ENCODE data around the gene PRKCD. TPM values are rescaled to one million over a fixed set of nuclear protein-coding genes. Genes with fewer than 3 reads are reported as not detected.

Gene PRKCD
- total RNA-seq, 1 donor from 2014 or later: 78.4 TPM

GRCh38 chr3:53167418-53168174 is 6.6 kb downstream of the PRKCD start:
- no peak for TF ChIP-seq CTCF (IDR thresholded peaks at IDR 0.05)
- no peak for DNase-seq
- H3K36me3 ChIP-seq: no peaks in the 10 kb centered on the region
- H3K4me1 ChIP-seq: peaks cover 62% of the 10 kb centered on the region
- intact Hi-C loops (cut with DNase I): no loop called here
- peak overlapping the region; percentile 27 for H3K27ac ChIP-seq
- no peaks in the 10 kb centered on the region for H3K9me3 ChIP-seq
- ATAC-seq: no peak
- no peak overlapping the region for H3K4me3 ChIP-seq
- H3K27me3 ChIP-seq: no peaks in the 10 kb centered on the region

DNA sequence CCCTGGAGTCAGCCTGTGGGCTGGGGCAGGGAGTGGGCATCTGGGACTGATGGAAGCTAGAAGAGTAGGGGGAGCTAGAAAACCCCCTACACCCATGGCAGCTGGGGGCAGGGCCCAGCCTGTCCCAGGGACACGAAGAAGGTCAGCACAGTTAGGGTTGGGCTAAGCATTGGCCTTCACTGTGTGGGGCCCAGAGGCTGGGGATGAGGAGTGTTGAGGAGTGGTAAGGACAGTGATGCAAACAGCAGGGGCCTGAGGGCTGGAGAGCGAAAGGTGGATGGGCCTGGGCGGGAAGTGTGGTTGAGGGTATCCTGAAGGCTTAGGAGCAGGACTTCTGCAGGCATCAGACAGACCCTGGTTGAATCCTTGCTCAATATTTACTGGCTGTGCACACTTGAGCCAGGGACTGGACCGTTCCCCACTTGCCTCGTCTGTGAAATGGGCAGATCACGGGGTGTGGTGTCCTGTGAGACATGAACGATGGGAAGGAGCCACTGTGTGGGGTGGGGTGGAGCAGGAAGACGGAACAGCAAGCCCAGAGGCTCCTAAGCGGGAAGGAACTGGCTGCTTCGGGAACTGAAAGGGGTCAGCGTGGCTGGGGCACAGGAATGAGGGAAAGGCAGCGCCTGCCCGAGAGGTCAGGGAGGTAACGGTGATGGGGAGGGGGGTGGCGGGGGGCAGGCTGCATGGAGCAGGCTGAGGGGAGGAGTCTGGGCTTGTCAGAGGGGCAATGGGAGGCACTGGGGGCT is 7.3 kb downstream of the PRKCD start:
- H3K27ac ChIP-seq: peak overlapping the region; percentile 63
- intact Hi-C loops (cut with DNase I): no loop called here
- peaks cover 5% of the 10 kb centered on the region for H3K36me3 ChIP-seq
- no peaks in the 10 kb centered on the region for H3K9me3 ChIP-seq
- peak overlapping the region; percentile 23 for H3K4me3 ChIP-seq
- no peak for DNase-seq
- peaks cover 61% of the 10 kb centered on the region for H3K4me1 ChIP-seq
- H3K27me3 ChIP-seq: no peaks in the 10 kb centered on the region
- TF ChIP-seq CTCF (IDR thresholded peaks at IDR 0.05): no peak
- ATAC-seq: peak; percentile 34

GRCh38 chr3:53169045-53169831 is 8.2 kb downstream of the PRKCD start:
- Histone ChIP-seq H3K4me3 (peak overlapping the region; percentile 23), H3K36me3 (peaks cover 13% of the 10 kb centered on the region), H3K27ac (peak overlapping the region; percentile 63), H3K4me1 (peaks cover 54% of the 10 kb centered on the region), H3K27me3 (no peaks in the 10 kb centered on the region), H3K9me3 (no peaks in the 10 kb centered on the region)
- DNase-seq (peak; percentile 76), ATAC-seq (peak; percentile 43)
- TF ChIP-seq CTCF (IDR thresholded peaks at IDR 0.05): no peak
- intact Hi-C loops (cut with DNase I): no loop called here

DNA sequence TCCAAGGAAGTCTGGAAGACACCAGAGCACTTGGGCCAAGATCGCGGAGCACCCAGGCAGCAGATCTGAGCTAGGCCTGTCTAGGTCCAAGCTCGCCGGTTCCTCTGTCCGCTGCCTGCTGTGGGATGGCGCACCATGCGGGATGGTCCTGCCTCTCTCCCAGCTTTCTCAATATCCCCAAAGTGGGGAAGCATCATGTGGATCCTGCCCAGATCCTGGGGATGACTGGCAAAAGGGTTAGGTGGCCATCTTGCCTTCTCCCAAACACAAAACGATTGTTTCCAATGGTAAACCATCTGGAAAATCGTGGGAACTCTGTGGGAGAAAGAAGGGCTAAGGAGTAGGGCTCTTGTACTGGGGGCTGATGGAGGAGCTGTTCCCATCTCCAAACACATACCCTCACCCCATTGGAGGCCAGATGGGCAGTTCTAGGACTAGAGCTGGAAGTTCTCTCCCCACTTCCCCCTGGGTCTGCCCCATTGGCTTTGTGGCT is 8.9 kb downstream of the PRKCD start:
- H3K4me3 ChIP-seq: peak overlapping the region; percentile 23
- no peak for TF ChIP-seq CTCF (IDR thresholded peaks at IDR 0.05)
- ATAC-seq: no peak
- H3K9me3 ChIP-seq: no peaks in the 10 kb centered on the region
- H3K4me1 ChIP-seq: peaks cover 47% of the 10 kb centered on the region
- peaks cover 19% of the 10 kb centered on the region for H3K36me3 ChIP-seq
- H3K27me3 ChIP-seq: no peaks in the 10 kb centered on the region
- peak overlapping the region; percentile 63 for H3K27ac ChIP-seq
- intact Hi-C loops (cut with DNase I): no loop called here
- DNase-seq: no peak

- DNase-seq: peak; percentile 81
- Histone ChIP-seq H3K4me1 (peaks cover 43% of the 10 kb centered on the region), H3K4me3 (peak overlapping the region; percentile 5), H3K36me3 (peaks cover 21% of the 10 kb centered on the region), H3K9me3 (no peaks in the 10 kb centered on the region), H3K27ac (no peak overlapping the region), H3K27me3 (no peaks in the 10 kb centered on the region)
- no peak for TF ChIP-seq CTCF (IDR thresholded peaks at IDR 0.05)
- peak; percentile 54 for ATAC-seq
- intact Hi-C loops (cut with DNase I): no loop called here
Observed at GRCh38 chr3:53170325-53171063, 9.5 kb downstream of the PRKCD start.
